Measurements from ENCODE around the gene GNG8. TPM values are rescaled to one million over a fixed set of nuclear protein-coding genes. Genes with fewer than 3 reads are reported as not detected.

The GNG8 gene
- total RNA-seq, 2 donors from 2014 or later = 5.2 TPM; not detected in 1

DNA sequence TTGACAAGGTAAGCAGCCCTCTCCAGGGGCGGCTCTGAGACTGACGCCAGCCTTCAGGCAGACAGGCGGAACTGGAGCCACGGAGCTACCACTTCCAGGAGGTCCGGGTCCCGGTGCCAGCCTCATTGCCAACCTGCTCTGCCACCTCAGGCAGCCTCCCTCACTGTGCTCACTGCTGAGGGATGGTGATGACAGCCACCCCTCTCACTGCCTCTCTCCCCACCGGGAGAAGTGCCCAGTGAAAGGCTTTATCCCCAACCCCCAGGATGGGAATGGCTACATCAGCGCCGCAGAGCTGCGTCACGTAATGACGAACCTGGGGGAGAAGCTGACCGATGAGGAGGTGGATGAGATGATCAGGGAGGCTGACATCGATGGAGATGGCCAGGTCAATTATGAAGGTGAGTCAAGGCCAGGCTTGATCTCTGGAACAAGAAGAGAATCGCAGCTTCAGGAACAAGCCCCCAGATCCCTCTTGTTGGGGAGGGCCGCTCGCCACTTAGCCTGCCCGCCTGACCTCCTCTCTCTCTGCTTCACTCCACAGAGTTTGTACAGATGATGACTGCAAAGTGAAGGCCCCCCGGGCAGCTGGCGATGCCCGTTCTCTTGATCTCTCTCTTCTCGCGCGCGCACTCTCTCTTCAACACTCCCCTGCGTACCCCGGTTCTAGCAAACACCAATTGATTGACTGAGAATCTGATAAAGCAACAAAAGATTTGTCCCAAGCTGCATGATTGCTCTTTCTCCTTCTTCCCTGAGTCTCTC lies 27.2 kb downstream of the GNG8 start:
- ATAC-seq (no peak), DNase-seq (peak; percentile 20)
- intact Hi-C loops (cut with DNase I) = no loop called here

DNA sequence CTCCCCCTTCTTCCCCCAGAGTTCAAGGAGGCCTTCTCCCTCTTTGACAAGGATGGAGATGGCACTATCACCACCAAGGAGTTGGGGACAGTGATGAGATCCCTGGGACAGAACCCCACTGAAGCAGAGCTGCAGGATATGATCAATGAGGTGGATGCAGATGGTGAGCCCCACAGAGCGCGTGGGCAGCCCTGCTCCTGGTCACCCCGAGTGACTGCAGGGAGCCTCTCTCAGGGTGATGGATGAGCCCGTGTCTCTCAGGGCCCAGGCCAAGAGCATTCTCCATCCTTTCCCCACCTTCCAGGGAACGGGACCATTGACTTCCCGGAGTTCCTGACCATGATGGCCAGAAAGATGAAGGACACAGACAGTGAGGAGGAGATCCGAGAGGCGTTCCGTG lies 27.8 kb downstream of the GNG8 start:
- ATAC-seq (no peak), DNase-seq (peak; percentile 12)
- intact Hi-C loops (cut with DNase I) = no loop called here

DNA sequence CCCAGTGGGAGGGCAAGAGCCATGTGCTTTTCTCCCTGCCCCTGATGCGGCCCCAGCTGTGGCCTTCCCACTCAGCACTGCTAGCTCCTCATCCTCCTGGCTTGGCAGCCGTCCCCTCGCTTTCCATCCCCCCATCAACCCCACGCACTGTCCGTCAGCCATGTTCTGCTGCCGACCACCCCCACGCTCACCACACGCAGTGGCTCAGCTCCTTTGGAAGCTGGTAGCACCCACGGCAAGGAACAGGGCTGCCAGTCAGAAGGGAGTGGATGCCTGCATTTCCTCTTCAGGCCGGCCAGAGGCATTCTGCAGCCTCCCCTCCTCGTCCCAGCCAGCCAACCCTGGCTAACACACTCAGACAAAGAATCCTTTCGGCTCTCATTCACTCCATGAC lies 28.6 kb downstream of the GNG8 start:
- ATAC-seq (no peak), DNase-seq (peak; percentile 26)
- intact Hi-C loops (cut with DNase I) = no loop called here

DNA sequence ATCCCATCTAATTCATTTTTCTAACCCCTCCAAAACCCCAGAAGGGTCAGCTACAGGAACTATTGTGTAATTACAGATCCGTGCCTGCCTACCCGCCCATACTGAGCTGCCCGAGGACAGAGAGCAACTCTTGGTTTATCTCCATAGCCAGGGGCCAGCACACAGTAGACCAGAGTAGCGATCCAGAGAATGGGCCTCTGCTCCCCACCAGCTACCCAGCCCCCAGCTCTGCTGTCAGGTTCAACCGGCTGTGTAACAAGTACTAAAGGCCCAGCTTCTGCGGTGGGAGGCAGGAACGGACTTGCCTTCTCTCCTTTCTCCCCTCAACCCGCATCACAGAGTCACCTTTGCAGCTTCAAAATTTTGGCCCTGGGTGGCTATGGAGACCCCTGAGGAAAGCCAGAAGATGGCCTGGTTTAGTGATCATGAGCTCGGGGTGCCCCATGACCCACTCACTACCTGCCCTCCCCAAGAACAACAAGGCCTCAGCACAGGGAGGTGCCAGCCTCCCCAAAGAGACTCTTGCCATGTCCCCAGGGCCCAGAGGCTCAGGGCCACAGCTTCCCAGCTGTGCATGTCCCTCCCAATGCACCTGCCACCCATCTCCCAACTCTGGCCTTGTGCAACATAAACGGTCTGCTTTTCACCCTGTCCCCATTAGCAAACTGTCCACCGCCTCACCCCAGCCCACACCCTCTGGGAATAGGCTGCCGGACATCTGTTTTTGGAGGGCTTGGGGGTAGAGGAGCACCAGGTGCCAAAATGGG lies 29.1 kb downstream of the GNG8 start:
- intact Hi-C loops (cut with DNase I) = no loop called here

DNA sequence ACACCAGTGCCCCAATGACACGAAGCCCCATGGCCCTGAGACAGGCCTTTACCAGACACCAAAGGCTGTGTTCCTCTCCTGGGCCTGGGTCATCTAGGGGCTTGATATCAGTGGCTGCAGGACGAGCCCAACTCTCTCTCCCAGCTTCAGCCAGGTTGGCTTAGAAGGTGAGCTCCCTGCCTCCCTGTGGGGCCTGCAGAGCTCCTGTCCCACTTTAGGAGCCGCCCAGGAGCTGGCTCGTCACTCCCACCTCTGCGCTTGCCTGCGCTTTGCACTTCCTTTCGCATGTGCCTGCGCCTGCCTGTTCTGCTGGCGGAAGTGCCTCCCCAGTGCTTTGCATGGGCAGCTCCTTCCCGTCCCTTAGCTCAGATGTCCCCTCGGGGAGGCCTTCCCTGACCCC lies 30.0 kb downstream of the GNG8 start:
- intact Hi-C loops (cut with DNase I) = no loop called here
- DNase-seq = peak; percentile 21
- ATAC-seq = no peak

More for the DNA sequence above, 29.1 kb downstream of the GNG8 start:
- ATAC-seq = no peak
- DNase-seq = no peak

DNA sequence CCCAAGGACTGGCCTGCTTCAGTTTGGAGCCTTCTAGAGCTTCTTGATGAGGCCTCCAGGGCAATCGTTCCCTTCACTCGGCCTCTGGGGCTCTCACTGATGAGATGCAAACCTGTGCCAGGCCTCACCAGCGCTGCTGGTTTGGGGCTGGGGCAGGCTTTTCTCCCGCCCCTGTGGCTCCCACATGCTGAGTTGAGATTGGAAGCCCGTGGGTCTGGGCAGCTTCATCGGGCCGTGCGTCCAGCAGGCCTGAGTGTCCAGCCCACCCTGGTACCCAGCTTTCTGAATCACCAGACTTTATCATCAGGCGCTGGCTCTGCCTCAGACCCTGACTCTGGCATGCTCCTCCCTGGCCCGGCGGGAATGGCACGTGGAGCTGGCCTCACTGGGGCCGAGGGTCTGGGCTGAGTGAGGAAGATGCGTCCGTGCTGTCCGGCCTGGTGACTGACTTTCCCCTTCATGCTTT lies 30.6 kb downstream of the GNG8 start:
- intact Hi-C loops (cut with DNase I) = no loop called here
- ATAC-seq (no peak), DNase-seq (peak; percentile 23)

DNA sequence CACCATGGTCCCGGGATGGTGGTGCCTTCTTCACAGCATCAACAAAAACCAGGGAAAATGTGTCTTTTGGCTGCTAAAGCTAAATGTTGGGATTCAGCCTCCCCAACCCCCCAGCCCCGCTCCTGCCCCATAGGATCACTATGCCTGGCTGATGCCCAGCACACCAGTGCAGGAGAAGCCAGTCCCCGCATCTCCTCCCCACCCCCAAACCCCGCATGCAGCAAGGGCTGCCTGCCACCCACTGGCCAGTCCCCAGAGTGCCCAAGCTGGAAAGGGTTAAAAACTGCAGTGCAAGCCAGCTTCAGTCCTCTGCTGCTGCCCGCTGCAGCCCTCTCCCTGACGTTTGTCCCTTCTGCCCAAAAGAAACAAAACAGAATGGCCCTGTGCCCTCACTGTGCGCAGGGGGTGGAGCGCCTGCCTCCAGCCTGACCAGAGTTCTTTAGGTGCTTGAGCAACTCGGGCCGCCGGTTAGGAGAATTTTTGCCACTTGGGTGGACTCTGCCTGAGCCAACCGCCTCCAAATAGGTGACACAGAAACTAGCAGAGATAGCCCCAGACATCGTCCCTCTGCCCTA lies 31.1 kb downstream of the GNG8 start:
- intact Hi-C loops (cut with DNase I) = no loop called here
- DNase-seq (peak; percentile 26), ATAC-seq (no peak)

DNA sequence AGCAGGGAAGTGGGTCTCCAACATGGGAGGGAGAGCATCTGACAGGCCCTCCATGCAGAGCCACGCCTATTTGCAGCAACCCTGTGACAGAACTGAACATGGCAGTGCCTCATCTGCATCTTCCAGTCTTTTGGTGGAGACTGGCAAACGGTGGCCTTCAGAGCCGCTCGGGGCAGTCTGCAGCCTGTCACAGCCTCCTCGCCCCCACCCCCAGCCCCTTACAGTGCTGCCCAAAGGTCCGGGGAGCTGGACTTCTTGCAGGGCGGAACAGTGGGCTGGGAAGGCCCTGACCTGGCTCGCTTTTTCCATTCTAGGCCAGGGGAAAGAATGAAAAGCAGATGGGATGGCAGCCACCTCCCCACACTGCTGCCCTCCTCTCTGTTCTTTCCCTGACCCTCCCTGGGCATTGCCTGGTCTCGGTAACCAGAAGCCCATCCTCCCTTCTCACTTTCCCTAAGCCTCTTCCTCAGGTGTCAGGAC lies 32.2 kb downstream of the GNG8 start:
- DNase-seq (no peak), ATAC-seq (no peak)
- intact Hi-C loops (cut with DNase I) = no loop called here

DNA sequence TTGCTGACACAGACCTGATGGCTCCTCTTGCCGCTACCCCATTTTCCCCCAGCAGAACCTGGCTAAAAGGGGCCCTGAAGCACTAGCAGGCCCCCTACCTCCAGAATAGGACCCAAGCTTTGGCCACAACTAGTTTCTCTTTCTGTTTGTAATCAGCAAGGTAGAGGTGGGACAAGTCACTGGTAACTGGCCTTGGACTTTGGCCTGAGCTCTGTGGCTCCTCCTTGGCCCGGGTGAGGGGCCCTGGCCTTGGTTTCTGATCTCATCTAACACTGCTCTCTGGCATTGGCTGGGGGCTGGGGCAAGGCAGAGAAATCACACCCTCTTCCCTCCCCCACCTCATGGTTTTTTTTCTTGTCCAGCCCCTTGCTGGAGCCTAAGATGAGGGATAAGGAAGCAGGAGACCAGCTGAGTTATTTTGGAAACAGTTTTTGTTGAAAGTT lies 32.8 kb downstream of the GNG8 start:
- ATAC-seq (no peak), DNase-seq (no peak)
- intact Hi-C loops (cut with DNase I) = no loop called here

DNA sequence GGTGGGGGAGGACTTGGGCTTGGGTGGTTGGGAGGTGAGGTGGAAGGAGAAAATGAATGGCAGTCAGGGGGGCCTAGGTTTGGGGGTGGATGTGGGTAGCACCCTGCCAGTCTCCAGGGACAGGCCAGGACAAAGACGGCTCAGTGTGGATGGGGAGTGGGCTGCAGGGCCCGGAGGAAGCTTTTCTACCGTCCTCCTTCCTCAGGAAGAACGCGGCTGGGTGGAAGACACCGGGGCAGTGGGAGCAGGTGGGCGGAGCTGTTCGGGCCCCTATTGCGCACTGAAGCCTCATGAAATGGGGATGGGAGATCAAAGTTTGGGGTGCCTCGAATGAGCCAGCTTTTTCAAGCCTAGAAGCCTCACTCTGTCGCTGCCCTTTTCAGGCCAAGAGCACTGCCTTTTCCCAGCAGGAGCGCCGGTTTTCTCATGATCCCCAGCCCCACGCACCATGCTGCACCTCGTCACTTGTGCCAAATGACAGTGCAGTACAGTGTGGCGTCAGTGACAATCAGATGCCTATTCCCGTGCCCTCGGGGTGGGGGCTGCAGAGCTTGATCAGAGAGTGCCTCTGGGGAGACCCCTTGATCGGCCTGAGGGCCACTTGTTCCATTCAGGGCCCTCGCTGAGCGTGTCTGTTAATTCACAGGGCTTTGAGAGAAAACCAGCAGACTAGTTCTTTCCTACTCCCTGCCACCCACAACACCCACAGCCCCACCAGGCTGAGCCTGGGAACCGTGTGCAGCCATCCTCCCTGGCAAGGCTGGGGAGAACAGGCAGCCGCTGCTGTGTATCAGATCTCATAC lies 33.4 kb downstream of the GNG8 start:
- ATAC-seq (no peak), DNase-seq (peak; percentile 39)
- intact Hi-C loops (cut with DNase I) = no loop called here

DNA sequence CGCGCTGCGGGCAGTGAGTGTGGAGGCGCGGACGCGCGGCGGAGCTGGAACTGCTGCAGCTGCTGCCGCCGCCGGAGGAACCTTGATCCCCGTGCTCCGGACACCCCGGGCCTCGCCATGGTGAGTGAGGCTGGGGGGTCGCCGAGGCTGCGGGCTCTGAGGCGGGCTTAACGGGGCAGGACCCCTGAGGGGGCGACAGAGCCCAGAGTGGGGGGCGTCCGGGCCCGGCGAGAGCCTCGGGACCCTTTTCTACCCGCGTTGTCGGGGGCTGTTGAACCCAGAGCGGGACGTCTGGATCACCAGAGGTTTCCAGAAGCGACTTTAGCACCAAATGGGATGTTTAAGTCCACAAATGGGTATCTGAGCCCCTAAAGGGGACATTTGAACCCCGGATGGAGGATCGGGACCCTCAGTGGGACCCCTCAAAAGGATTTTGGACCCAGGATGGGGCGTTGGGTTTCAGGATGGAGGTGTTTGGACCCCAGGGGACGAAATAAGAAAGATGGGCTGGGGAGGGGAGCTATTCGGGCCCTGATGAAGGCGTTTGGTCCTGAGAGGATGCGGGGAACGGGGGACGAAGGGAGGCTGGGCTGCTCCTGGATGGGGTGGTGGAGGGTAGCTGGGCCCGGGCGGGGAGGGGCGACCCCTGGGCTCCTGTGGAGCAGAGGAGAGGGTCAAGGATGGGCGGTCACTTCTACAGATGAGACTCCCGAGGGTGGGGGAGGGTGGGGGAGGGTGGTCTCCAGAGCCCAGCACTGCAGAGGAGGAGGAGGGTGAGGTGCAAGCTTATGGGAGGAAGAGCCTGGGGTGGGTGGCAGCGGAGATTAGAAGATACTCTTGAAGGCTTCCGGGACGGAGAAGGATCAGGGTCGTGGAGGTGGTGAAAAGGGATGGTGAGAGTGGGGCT lies 34.4 kb downstream of the GNG8 start, which contains the start of gene CALM3:
Gene CALM3, plus strand, starts transcription at position 13 of the 907 bp plus-strand sequence. Its CDS starts 105 bp downstream, at position 118.
- ATAC-seq (peak in 1 of 2 donors; percentile 9), DNase-seq (peak; percentile 43)
- intact Hi-C loops (cut with DNase I) = no loop called here

DNA sequence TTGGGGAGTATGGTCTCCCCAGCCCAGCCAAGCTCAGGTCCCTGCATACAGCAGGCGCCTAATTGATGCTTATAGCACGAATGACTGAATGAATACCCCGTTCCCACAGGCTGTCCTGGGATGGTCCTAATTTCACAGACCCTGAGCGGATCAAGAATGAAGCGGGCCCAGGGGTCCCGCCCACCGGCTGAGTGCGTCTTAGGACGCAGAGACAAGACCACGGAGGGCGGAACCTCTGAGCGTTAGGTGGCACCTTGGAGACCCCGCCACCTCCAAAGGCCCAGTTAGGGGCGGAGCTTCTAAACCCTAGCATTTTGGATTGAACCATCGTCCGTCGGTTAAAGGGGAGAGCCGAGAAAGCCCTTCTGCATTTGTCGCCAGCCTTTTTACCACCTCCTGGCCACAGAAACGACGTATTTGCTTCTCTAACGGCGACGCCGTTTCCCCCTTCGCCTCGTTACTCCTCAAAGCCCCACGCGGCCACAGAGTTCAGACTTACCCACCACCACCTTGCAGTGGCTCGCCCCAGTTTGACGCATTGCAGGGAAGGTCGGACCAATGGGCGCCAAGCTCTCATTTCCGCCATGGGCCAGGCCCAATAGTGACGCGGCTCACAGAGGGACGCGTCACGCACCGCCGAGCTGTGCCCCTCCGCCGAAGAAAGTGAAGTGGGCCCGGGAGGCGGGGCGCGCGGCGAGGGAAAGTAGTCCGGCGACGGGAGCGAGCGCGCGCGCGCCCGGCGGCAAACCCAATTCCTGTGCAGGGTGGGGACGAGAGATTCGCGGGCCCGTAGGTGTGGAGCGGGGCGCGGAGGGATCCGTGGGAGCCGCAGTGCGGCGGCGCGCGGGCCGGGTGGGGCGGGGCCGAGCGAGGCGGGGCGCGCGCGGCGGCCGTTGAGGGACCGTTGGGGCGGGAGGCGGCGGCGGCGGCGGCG lies 35.4 kb downstream of the GNG8 start:
- intact Hi-C loops (cut with DNase I) = no loop called here
- peak; percentile 93 to 94 for ATAC-seq
- peak; percentile 98 for DNase-seq

DNA sequence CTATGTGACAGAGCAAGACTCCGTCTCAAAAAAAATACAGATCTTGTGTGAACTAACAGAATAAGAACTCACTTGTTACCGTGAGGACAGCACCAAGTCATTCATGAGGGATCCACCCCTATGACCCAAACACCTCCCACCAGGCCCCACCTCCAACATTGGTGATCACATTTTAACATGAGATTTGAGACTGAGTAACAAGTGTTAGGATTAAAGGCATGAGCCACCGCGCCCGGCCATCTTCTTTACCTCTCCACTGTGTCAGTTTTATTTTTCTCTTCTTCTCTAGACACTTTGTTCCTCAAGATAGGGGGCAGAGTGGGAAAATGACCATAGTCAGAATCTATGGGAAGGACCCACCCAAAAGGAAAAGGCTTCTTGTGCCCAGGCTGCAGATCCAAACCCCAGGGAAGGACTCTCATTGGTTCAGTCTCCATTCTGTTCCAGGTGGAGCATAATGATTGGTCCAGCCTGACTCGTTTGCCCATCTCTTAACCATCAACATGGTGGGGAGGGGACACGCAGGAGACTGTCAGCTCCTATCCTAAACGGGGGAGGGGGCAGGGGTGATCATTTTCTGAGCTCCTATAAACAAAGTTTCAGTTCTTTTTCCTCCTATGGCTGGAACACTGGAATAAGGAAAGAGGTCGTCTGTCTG lies 36.2 kb downstream of the GNG8 start:
- intact Hi-C loops (cut with DNase I) = no loop called here
- DNase-seq (no peak), ATAC-seq (no peak)

DNA sequence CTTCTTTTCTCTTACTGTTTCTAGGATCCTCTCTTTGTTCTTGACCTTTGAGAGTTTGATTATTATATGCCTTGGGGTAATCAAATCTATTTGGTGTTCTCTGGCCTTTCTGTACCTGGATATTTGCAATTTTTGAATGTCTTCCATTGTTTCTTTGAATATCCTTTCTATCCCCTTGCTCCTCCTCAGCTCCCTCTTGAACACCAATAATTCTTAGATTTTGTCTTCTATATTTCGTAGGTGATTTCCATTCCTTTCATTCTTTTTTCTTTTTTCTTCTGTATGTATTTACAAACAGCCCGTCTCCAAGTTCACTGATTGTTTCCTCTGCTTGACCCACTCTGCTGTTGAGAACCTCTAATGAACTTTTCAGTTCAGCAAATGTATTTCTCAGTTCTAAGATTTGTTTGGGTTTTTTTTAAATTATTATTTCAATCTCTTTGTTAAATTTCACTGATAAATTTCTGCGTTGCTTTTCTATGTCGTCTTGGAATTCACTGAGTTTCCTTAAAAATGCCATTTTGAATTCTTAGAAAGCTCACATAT lies 37.6 kb downstream of the GNG8 start:
- ATAC-seq (no peak), DNase-seq (no peak)
- intact Hi-C loops (cut with DNase I) = no loop called here

DNA sequence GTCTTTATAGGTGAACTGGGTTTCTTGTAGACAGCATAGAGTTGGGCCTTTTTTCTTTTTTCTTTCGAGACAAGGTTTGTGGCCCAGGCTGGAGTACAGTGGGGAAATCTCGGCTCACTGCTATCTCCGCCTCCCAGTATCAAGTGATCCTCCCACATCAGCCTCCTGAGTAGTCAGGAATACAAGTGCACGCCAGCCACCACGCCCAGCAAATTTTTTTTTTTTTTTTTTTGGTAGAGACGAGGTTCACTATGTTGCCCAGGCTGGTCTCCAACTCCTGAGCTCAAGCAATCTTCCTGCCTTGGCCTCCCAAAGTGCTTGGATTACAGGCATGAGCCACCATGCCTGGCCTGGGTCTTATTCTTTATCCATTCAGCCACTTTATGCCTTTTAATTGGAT lies 40.0 kb downstream of the GNG8 start:
- ATAC-seq = no peak
- intact Hi-C loops (cut with DNase I) = no loop called here
- no peak for DNase-seq

DNA sequence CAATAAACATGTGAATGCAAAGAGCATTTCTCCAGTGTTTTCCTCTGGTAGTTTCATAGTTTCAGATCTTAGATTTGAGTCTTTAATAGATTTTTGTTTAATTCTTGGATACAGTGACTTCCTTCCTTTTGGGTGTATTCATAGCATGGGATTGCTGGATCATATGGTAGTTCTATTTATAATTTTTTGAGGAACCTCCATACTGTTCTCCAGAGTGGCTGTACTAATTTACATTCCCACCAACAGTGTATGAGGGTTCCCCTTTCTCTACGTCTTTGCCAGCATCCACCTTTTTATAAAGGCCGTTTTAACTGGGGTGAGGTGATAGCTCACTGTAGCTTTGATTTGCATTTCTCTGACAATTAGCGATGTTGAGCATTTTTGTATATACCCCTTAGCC lies 44.1 kb downstream of the GNG8 start:
- DNase-seq (no peak), ATAC-seq (no peak)
- intact Hi-C loops (cut with DNase I) = no loop called here

Data from left cardiac atrium (tissue), 4 donors.